Gastroesophageal sphincter (tissue), 3 donors: ENCODE data around the gene OPRL1.
A peak's percentile ranks its signal among the peaks of the same experiment; 100 is the strongest.

ENCODE experiments used
- CTCF ChIP-seq, 4 experiments: fragments of 200-600 bp in 2 of 4; fragments of 450-650 bp in 2 of 4; sonication (generic) in 1 of 4; IDR thresholded peaks; one replicate each; pipeline ENCODE4 v1.5.1; 2017 to 2019; ENCODE audit warnings: antibody characterized with exemption in 4 of 4, mild to moderate bottlenecking in 2 of 4, moderate library complexity in 2 of 4
- EP300 ChIP-seq: sonication (generic); formaldehyde crosslinking; IDR thresholded peaks from one replicate; pipeline ENCODE4 v1.6.1; 2017; ENCODE audit warnings: antibody characterized with exemption, mild to moderate bottlenecking
- POLR2A ChIP-seq, 2 donors: fragments of 450-650 bp; IDR thresholded peaks; one replicate each; pipeline ENCODE4 v1.6.1; 2017; ENCODE audit warnings: antibody characterized with exemption in 2 of 2, mild to moderate bottlenecking in 2 of 2, moderate library complexity in 1 of 2

GRCh38 chr20:64049060-64049877, 30.6 kb upstream of the OPRL1 start, which contains the start of gene SOX18:
- TF ChIP-seq CTCF (IDR thresholded peaks at IDR 0.05) (no peak), EP300 (no peak), POLR2A (IDR thresholded peaks at IDR 0.05) (peak; percentile 17)
